Activated CD8-positive, alpha-beta T cell treated with anti-CD3 and anti-CD28 coated beads, Interleukin-2, amount 10 ng/mL, durations not matched to agents 7 days and 5 days (primary cell): Measurements from ENCODE around the gene CHRDL2. TPM values are rescaled to one million over a fixed set of nuclear protein-coding genes. Genes with fewer than 3 reads are reported as not detected.

ENCODE experiments used
- ATAC-seq: fragments of 150-1000 bp; cut with Tn5 transposase; one replicate; pipeline ENCODE4 v1.10.0; 2021; ENCODE audit warnings: moderate library complexity
- CTCF ChIA-PET: fragments of 350-600 bp; sonication (Branson Sonifier 250); formaldehyde crosslinking; loops from one replicate; lab custom pipeline; 2021; ENCODE audit warnings: antibody characterized with exemption; lab: Charles Lee
- POLR2A ChIA-PET: fragments of 350-600 bp; sonication (Branson Sonifier 250); formaldehyde crosslinking; loops from one replicate; lab custom pipeline; 2021; ENCODE audit warnings: antibody characterized with exemption; lab: Charles Lee
- DNase-seq: peaks from one replicate; pipeline ENCODE4 v3.0.0-alpha.2; 2020
- H3K27ac Mint-ChIP-seq: one replicate; pipeline ENCODE4 v1.8.0; 2021; ENCODE audit warnings: mild to moderate bottlenecking, mixed read lengths
- H3K27me3 Mint-ChIP-seq: one replicate; pipeline ENCODE4 v1.8.0; 2021; ENCODE audit warnings: low read depth, mixed read lengths
- H3K36me3 Mint-ChIP-seq: one replicate; pipeline ENCODE4 v1.8.0; 2021; ENCODE audit warnings: low read depth, mixed read lengths
- H3K4me1 Mint-ChIP-seq: one replicate; pipeline ENCODE4 v1.8.0; 2021; ENCODE audit warnings: low read depth, mixed read lengths
- H3K4me3 Mint-ChIP-seq: one replicate; pipeline ENCODE4 v1.8.0; 2021; ENCODE audit warnings: mild to moderate bottlenecking, mixed read lengths
- H3K9me3 Mint-ChIP-seq: one replicate; pipeline ENCODE4 v1.8.0; 2022; ENCODE audit warnings: mixed read lengths; ENCODE audit not compliant: insufficient read depth
- total RNA-seq, 2 experiments: library from RNA; stranded (reverse); gene quantifications; one replicate each; pipeline ENCODE4 v1.2.3, GENCODE V29; 2021

The CHRDL2 gene
- total RNA-seq, 2 experiments from 2014 or later, result not detected

DNA sequence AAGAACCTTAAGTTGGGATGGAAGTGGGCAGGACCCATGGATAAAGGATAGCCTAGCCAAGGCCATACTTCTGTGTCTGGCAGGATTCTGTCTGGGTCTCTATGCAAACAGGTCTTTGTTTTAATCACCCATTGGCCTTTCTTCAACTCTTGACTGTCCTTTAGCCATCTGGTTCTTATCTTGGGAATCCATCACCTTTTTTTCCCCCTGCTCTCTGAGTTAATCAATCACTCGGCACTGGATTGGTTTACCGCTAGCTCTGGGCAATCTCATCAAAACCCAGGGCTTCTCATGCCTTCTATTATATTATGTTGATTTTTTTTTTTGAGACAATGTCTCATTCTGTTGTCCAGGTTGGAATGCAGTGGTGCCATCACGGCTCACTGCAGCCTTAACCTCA, 15.6 kb upstream of the CHRDL2 start:
- Mint-ChIP-seq H3K27ac (no peak overlapping the region), H3K27me3 (peaks cover 4% of the 10 kb centered on the region), H3K9me3 (no peaks in the 10 kb centered on the region), H3K36me3 (peaks cover 7% of the 10 kb centered on the region), H3K4me1 (peaks cover 25% of the 10 kb centered on the region), H3K4me3 (no peak overlapping the region)
- POLR2A ChIA-PET, result interaction anchor here (0.7 kb wide), 1 partner anchor 201 kb away, joined by 5 read pairs; no protein-coding TSS in a partner anchor
- ATAC-seq (no peak), DNase-seq (no peak)
- CTCF ChIA-PET, result no interaction called here

DNA sequence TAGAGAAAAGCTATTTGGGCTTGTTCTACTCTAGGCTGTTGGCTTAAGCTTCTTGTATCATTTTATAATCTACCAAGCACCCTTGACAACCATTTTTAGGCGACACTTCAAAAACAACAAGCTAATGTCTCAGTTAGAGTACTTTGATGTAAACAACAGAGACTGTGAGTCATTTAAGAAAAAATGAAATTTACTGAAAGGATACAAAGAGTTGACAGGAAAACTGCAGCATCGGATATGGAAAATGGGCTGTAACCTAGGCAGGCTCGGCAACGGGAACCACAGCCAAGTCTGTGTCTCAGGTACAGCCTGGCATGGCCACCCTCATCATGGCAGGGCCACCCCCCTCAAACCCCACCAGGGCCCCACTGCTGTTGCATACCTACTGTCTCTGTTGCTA, 13.1 kb upstream of the CHRDL2 start:
- Mint-ChIP-seq H3K36me3 (no peaks in the 10 kb centered on the region), H3K27ac (no peak overlapping the region), H3K9me3 (no peaks in the 10 kb centered on the region), H3K27me3 (peaks cover 6% of the 10 kb centered on the region), H3K4me1 (peaks cover 9% of the 10 kb centered on the region), H3K4me3 (no peak overlapping the region)
- POLR2A ChIA-PET, result no interaction called here
- DNase-seq (peak; percentile 16), ATAC-seq (no peak)
- CTCF ChIA-PET, result interaction anchor here (0.7 to 2.5 kb wide), 3 partner anchors 18 to 486 kb away, joined by 3 to 8 read pairs (median 5); no protein-coding TSS in a partner anchor

DNA sequence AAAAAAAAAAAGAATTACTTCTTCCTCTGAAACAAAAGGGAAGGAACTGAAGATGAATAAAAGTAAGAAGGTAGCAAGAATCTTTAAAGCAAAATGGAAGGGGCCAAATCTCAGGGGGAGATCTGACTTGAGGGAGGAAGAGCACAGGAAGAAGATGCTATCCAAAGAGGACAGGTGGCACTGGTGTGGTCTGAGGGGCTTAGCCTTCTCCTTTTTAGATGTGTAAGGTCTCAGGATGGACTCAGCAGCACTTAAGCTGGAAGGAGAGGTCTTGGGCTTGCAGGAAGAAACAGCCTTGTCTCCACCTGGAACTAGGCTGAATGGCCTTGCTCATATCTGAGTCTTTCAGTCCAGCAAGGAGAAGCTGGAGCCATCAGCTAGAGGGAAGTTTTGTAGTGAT, 12.4 kb upstream of the CHRDL2 start:
- DNase-seq (peak; percentile 13), ATAC-seq (no peak)
- peaks cover 12% of the 10 kb centered on the region for H3K27me3 Mint-ChIP-seq
- no peak overlapping the region for H3K4me3 Mint-ChIP-seq
- peaks cover 9% of the 10 kb centered on the region for H3K4me1 Mint-ChIP-seq
- H3K9me3 Mint-ChIP-seq, result no peaks in the 10 kb centered on the region
- ChIA-PET CTCF (interaction anchor here (2.2 to 2.5 kb wide), 2 partner anchors 17 to 41 kb away, joined by 5 to 8 read pairs; no protein-coding TSS in a partner anchor), POLR2A (no interaction called here)
- no peak overlapping the region for H3K27ac Mint-ChIP-seq
- H3K36me3 Mint-ChIP-seq, result no peaks in the 10 kb centered on the region

DNA sequence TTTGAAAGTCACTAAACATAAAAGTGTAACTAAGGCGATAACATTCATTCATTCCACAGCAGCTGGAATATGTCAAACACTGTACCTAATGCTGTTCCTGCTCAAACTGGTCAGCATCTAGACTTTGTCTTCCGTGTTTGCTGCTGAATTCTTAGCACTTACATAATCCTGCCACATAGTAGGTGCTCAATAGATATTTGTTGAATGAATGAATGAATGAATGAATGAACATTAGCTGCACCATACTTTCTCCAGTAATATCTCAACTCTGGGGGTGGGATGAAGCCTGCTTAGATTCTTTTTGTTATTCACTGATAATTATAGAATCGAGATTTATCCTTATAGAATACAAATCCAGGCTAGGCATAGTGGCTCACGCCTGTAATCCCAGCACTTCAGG, 10.8 kb upstream of the CHRDL2 start:
- CTCF ChIA-PET, result no interaction called here
- ATAC-seq (no peak), DNase-seq (peak; percentile 5)
- Mint-ChIP-seq H3K27me3 (peaks cover 20% of the 10 kb centered on the region), H3K4me1 (no peaks in the 10 kb centered on the region), H3K4me3 (no peak overlapping the region), H3K27ac (no peak overlapping the region), H3K36me3 (no peaks in the 10 kb centered on the region), H3K9me3 (no peaks in the 10 kb centered on the region)
- POLR2A ChIA-PET, result no interaction called here

GRCh38 chr11:74739546-74740270, 8.5 kb upstream of the CHRDL2 start:
- Mint-ChIP-seq H3K27ac (no peak overlapping the region), H3K36me3 (no peaks in the 10 kb centered on the region), H3K4me1 (no peaks in the 10 kb centered on the region), H3K27me3 (peaks cover 37% of the 10 kb centered on the region), H3K4me3 (no peak overlapping the region), H3K9me3 (no peaks in the 10 kb centered on the region)
- peak; percentile 86 for ATAC-seq
- DNase-seq, result peak; percentile 57
- CTCF ChIA-PET, result interaction anchor here (0.6 to 3.6 kb wide), 30 partner anchors 10 to 290 kb away, joined by 3 to 65 read pairs (median 4); partner anchors contain the start of gene RNF169
- POLR2A ChIA-PET, result interaction anchor here (0.6 kb wide), 1 partner anchor 39 kb away, joined by 3 read pairs; no protein-coding TSS in a partner anchor

GRCh38 chr11:74736031-74736430, 4.8 kb upstream of the CHRDL2 start:
- no peak for ATAC-seq
- ChIA-PET POLR2A (no interaction called here), CTCF (no interaction called here)
- Mint-ChIP-seq H3K27ac (no peak overlapping the region), H3K4me3 (no peak overlapping the region), H3K4me1 (no peaks in the 10 kb centered on the region), H3K9me3 (no peaks in the 10 kb centered on the region), H3K27me3 (peaks cover 57% of the 10 kb centered on the region), H3K36me3 (no peaks in the 10 kb centered on the region)
- no peak for DNase-seq

DNA sequence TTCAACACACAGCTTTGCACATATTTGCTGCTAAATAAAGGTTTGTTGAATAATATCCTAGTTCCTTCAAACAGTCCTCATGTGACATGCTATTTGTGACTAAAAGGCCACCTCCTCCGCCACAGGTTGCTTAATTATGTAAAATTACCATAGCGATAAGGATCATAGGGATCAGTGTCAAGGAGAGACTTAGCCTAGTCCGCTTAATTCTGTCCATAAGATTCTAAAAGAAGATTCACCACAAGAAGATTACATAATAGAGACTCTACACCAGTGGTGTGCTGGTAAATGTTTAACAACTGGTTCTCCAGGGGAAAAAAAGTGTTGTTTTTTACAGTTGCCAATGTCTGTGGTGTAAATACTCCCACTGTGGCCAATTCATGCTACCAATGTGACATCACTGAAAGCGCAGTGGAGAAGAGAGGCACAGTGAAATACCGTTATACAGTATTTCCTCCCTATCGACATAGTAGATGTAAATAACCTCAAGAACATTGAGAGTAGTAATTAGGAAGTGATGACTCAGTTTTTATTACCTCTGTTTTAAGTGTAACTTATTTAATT, 4.2 kb upstream of the CHRDL2 start:
- ATAC-seq, result no peak
- no peak for DNase-seq
- Mint-ChIP-seq H3K4me3 (no peak overlapping the region), H3K4me1 (no peaks in the 10 kb centered on the region), H3K27me3 (peaks cover 62% of the 10 kb centered on the region), H3K9me3 (no peaks in the 10 kb centered on the region), H3K36me3 (no peaks in the 10 kb centered on the region), H3K27ac (no peak overlapping the region)
- ChIA-PET POLR2A (no interaction called here), CTCF (interaction anchor here (1.0 kb wide), 1 partner anchor 10 kb away, joined by 5 read pairs; no protein-coding TSS in a partner anchor)

GRCh38 chr11:74734559-74734925, 3.3 kb upstream of the CHRDL2 start:
- ATAC-seq (no peak), DNase-seq (no peak)
- Mint-ChIP-seq H3K27ac (no peak overlapping the region), H3K4me3 (no peak overlapping the region), H3K4me1 (no peaks in the 10 kb centered on the region), H3K27me3 (peaks cover 72% of the 10 kb centered on the region), H3K36me3 (no peaks in the 10 kb centered on the region), H3K9me3 (no peaks in the 10 kb centered on the region)
- ChIA-PET POLR2A (no interaction called here), CTCF (interaction anchor here (1.0 kb wide), 1 partner anchor 9 kb away, joined by 5 read pairs; no protein-coding TSS in a partner anchor)

GRCh38 chr11:74730571-74731260, 510 bp downstream of the CHRDL2 start:
- no peak overlapping the region for H3K4me3 Mint-ChIP-seq
- CTCF ChIA-PET, result no interaction called here
- POLR2A ChIA-PET, result no interaction called here

DNA sequence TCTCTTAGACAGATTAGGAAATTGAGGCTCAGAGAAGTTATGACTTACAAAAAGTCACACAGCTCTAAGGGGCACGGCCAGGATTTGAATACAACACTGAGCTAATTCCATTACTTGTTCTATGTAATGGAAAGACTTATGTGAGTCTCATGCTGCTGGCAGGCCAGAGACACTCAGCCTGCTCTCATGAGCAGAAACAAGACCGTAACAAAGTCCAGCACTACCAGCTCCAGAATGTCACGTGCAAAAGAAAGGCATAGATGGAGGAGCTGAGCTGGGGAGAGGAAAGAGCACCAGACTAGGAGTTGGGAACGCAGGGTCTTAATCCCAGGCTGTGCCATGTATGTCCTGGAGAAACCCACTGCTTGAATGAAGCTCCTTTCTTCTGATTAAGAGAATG, 1.8 kb downstream of the CHRDL2 start:
- ATAC-seq (no peak), DNase-seq (no peak)
- H3K27me3 Mint-ChIP-seq, result peaks cover 58% of the 10 kb centered on the region
- H3K36me3 Mint-ChIP-seq, result no peaks in the 10 kb centered on the region
- H3K9me3 Mint-ChIP-seq, result no peaks in the 10 kb centered on the region
- ChIA-PET POLR2A (no interaction called here), CTCF (interaction anchor here (1.1 to 6.9 kb wide), 4 partner anchors 9 to 39 kb away, joined by 3 to 65 read pairs (median 4); no protein-coding TSS in a partner anchor)
- H3K4me1 Mint-ChIP-seq, result no peaks in the 10 kb centered on the region
- no peak overlapping the region for H3K27ac Mint-ChIP-seq
- no peak overlapping the region for H3K4me3 Mint-ChIP-seq

More at GRCh38 chr11:74730571-74731260, 510 bp downstream of the CHRDL2 start:
- H3K4me1 Mint-ChIP-seq, result no peaks in the 10 kb centered on the region
- H3K27ac Mint-ChIP-seq, result no peak overlapping the region
- no peaks in the 10 kb centered on the region for H3K9me3 Mint-ChIP-seq
- no peak for ATAC-seq
- no peaks in the 10 kb centered on the region for H3K36me3 Mint-ChIP-seq
- DNase-seq, result no peak
- H3K27me3 Mint-ChIP-seq, result peaks cover 65% of the 10 kb centered on the region

DNA sequence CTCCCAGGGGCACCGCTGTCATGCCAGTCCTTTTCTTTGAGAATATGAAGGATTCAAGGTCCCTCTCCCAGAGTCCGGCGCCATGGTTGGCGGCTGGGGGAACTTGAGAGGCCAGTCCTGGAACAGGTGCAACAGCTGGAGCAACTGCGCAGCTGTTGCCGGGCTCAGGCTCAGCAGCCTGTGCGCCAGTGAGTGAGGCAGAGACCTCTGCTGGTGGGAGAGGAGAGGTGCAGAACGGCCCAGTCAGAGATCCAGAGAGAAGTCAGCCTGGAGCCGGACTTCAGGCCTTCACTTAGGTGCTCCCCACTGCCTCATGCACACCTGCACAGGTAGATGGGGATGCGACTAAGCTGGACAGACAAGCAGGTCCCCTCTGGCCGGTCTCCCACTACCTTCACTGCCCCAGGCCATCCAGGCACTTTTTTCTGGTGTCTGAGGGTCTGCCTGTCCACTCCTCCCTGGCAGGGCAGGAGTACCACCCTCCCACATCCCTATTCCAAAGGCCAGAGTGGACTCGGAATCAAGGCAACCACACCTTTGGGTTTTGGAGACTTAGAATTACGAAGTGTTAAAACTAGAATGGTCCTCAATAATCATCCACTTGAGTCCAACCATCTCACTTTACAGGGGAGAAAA, 4.6 kb downstream of the CHRDL2 start:
- POLR2A ChIA-PET, result no interaction called here
- peak; percentile 93 for ATAC-seq
- CTCF ChIA-PET, result interaction anchor here (0.6 to 6.9 kb wide), 18 partner anchors 8 to 420 kb away, joined by 3 to 65 read pairs (median 4); partner anchors contain the start of gene POLD3
- no peak overlapping the region for H3K4me3 Mint-ChIP-seq
- no peak overlapping the region for H3K27ac Mint-ChIP-seq
- H3K27me3 Mint-ChIP-seq, result peaks cover 47% of the 10 kb centered on the region
- H3K4me1 Mint-ChIP-seq, result no peaks in the 10 kb centered on the region
- H3K36me3 Mint-ChIP-seq, result no peaks in the 10 kb centered on the region
- DNase-seq, result peak; percentile 67
- H3K9me3 Mint-ChIP-seq, result no peaks in the 10 kb centered on the region
